ENCODE data around the gene RNASEH2B. TPM values are rescaled to one million over a fixed set of nuclear protein-coding genes. Genes with fewer than 3 reads are reported as not detected.
A peak's percentile ranks its signal among the peaks of the same experiment; 100 is the strongest.

The RNASEH2B gene
- total RNA-seq, 1 experiment from 2014 or later, result 33.3 TPM

DNA sequence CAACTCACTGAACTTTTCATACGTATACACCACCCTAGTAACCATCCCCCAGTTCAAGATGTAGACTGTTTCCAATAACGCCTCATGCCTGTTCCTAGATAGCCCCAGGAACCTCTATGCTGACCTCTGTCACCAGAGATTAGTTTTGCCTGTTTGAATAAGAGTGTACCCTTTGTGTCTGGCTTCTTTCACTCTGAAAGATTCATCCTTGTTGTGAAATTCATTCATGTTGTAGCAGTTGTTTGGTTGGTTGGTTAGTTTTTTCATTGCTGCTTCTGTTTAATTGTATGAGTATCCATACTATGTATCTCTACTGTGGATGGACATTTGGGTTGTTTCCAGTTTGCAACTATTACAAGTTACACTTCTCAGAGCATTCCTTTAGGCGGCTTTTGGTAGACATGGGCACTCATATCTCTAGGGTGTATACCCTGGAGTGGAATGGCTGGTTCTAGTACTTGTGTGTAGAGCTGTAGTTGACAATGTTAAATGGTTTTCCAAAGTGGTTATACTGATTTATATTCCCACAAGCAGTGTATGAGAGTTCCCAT is 1.6 kb downstream of the RNASEH2B start:
- Mint-ChIP-seq H3K36me3 (no peaks in the 10 kb centered on the region), H3K27ac (peak overlapping the region; percentile 46; the same call in 1 of the 2 replicates), H3K27me3 (ENCODE audit: low read depth) (no peaks in the 10 kb centered on the region), H3K4me3 (peak overlapping the region; percentile 79), H3K4me1 (peaks cover 54% of the 10 kb centered on the region), H3K9me3 (no peaks in the 10 kb centered on the region)
- ChIA-PET CTCF (interaction anchor here (0.6 to 2.0 kb wide), 42 partner anchors 7 to 1003 kb away, joined by 3 to 21 read pairs (median 4); partner anchors contain the start of genes KCNRG, SPRYD7 and TRIM13), POLR2A (interaction anchor here (0.6 kb wide), 1 partner anchor 780 kb away, joined by 4 read pairs; no protein-coding TSS in a partner anchor)
- ATAC-seq, result no peak
- DNase-seq (ENCODE audit: low spot score), result no peak
- TF ChIP-seq MXD4 (CRISPR knock-in tag; IDR thresholded peaks at IDR 0.05; ENCODE audit: borderline replicate concordance), result no peak
- TF ChIP-seq ATF1 (CRISPR knock-in tag; IDR thresholded peaks at IDR 0.05), result no peak
- TF ChIP-seq, protein P1, sequence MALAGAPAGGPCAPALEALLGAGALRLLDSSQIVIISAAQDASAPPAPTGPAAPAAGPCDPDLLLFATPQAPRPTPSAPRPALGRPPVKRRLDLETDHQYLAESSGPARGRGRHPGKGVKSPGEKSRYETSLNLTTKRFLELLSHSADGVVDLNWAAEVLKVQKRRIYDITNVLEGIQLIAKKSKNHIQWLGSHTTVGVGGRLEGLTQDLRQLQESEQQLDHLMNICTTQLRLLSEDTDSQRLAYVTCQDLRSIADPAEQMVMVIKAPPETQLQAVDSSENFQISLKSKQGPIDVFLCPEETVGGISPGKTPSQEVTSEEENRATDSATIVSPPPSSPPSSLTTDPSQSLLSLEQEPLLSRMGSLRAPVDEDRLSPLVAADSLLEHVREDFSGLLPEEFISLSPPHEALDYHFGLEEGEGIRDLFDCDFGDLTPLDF (CRISPR knock-in tag; IDR thresholded peaks at IDR 0.05), result no peak
- TF ChIP-seq AR (CRISPR knock-in tag; IDR thresholded peaks at IDR 0.05), result no peak
- no peak for TF ChIP-seq NR1H2 (CRISPR knock-in tag; IDR thresholded peaks at IDR 0.05)
- TF ChIP-seq FOXK1 (CRISPR knock-in tag; IDR thresholded peaks at IDR 0.05), result no peak
- no peak for TF ChIP-seq ATF6 (CRISPR knock-in tag; IDR thresholded peaks at IDR 0.05)
- no peak for TF ChIP-seq ZNF317 (CRISPR knock-in tag; IDR thresholded peaks at IDR 0.05; ENCODE audit: borderline replicate concordance, low read depth)
- TF ChIP-seq NR2C2 (CRISPR knock-in tag; IDR thresholded peaks at IDR 0.05), result no peak
- TF ChIP-seq ZNF396 (CRISPR knock-in tag; IDR thresholded peaks at IDR 0.05; ENCODE audit: borderline replicate concordance), result no peak
- TF ChIP-seq TP53 (CRISPR knock-in tag; IDR thresholded peaks at IDR 0.05), result no peak
- no peak for TF ChIP-seq CDX4 (CRISPR knock-in tag; IDR thresholded peaks at IDR 0.05; ENCODE audit: borderline replicate concordance)

DNA sequence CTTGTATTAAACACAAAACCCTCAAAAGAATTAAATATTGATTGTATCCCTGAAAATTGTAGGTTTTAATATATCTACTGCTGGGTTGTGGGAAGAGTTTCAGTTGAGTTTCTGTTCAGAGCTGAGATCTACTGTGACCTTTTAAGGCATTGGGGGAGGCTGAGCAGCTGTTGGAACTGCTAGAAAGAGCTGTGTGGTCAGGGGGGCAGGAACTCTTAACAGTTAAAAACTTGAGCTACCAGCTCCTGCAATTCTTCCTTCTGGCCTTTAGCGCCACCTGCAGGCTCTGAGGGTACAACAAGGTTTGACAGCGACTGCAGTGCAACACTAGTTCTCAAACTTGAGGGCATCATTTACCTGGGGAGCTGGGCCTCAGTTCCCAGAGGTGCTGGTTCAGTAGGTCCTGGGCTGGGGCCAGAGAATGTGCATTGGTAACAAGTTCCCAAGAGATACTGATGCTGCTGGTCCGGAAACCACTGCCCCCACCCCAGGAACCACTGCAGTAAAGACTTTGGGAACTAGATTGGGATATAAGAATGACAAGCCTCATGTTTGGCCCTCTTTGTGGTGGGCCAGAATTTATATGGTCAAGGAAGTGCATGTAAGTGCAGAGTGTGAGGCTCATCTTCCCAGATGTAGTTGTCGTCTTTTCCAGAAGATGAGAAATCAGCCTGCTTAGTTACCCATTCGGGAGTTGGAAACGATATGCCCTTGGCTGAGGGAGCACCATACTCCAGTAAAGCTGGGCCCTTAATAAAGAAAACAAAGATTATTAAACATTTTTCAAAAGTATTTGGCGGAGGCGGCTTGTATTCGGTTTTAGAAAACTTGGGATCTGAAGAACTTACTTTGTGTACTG is 2.6 kb downstream of the RNASEH2B start:
- H3K27ac Mint-ChIP-seq, result peak overlapping the region; percentile 32
- ChIA-PET POLR2A (interaction anchor here (0.6 to 1.5 kb wide), 2 partner anchors 525 to 781 kb away, joined by 3 to 4 read pairs; no protein-coding TSS in a partner anchor), CTCF (interaction anchor here (0.6 to 2.0 kb wide), 76 partner anchors 8 to 1042 kb away, joined by 3 to 21 read pairs (median 4); partner anchors contain the start of genes KCNRG, SPRYD7 and TRIM13)
- H3K4me3 Mint-ChIP-seq, result peak overlapping the region; percentile 4; the same call in 1 of the 2 replicates
- H3K36me3 Mint-ChIP-seq, result no peaks in the 10 kb centered on the region
- TF ChIP-seq CTCF (IDR thresholded peaks at IDR 0.05) (peak; percentile 67), ATF6 (CRISPR knock-in tag; IDR thresholded peaks at IDR 0.05) (no peak)
- no peaks in the 10 kb centered on the region for H3K9me3 Mint-ChIP-seq
- H3K27me3 Mint-ChIP-seq (ENCODE audit: low read depth), result no peaks in the 10 kb centered on the region
- ATAC-seq (peak; percentile 62), DNase-seq (ENCODE audit: low spot score) (peak; percentile 97)
- H3K4me1 Mint-ChIP-seq, result peaks cover 64% of the 10 kb centered on the region
